Pulmonary artery endothelial cell (primary cell): ENCODE results near the gene TSPAN33. TPM values are rescaled to one million over a fixed set of nuclear protein-coding genes. Genes with fewer than 3 reads are reported as not detected.
"Not testable (repeated sequence)": the region's sequence is repeated elsewhere in the genome, so short reads cannot be mapped to it uniquely, and the experiment has no call there.

ENCODE experiments used
- DNase-seq: peaks from one replicate; pipeline ENCODE4 v3.0.0-alpha.2; 2011; ENCODE audit warnings: low read depth, low spot score
- total RNA-seq: library from RNA; depleted of rRNA; stranded (reverse); fragments of >200 nt; gene quantifications from 2 replicates; pipeline ENCODE4 v1.2.3, GENCODE V29; 2014

Gene TSPAN33
- total RNA-seq, 1 donor from 2014 or later: 0.07 TPM

- DNase-seq: no peak
These were observed 25.4 kb downstream of the TSPAN33 start for GRCh38 chr7:129169686-129170440.

- DNase-seq: no peak
These were observed 26.0 kb downstream of the TSPAN33 start for GRCh38 chr7:129170441-129171021.

- DNase-seq: not testable (repeated sequence)
These were observed 29.4 kb downstream of the TSPAN33 start for GRCh38 chr7:129173861-129174260.

GRCh38 chr7:129176916-129177710 is 32.6 kb downstream of the TSPAN33 start:
- DNase-seq: no peak

DNA sequence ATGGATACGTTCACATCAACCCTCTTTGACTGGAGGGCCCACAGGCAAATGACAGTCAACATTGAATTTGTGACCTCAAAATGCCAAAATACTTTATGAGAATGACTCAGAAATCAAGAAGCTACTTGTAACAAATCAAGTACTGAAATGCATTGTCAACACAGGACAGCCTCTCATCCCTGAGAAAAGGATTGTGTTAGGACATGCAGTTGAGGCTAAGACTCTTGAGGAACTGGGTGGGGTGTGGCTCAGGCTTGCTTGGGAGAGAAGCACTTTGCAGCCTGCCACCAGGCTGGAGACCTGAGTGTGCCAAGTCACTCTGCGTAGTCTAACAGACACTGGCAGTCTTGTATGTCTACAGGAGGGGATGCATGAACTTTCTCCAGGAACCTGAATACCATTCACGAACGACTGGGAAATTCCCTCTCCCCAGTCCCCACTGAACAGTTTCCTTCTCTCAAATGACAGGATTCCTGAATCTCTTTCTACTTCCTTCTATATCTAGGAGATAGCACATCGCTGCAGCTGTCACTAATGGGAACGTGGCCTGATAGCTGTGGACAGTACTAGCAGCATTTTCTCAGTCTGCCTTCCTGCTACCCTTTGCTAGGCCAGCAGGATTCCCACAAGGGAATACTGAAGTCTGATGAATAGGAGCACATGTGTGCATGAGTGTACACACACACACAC is 40.6 kb downstream of the TSPAN33 start:
- no peak for DNase-seq

GRCh38 chr7:129186749-129187260 is 42.3 kb downstream of the TSPAN33 start:
- DNase-seq: no peak

- no peak for DNase-seq
These were observed 43.3 kb downstream of the TSPAN33 start for GRCh38 chr7:129187681-129188371.

DNA sequence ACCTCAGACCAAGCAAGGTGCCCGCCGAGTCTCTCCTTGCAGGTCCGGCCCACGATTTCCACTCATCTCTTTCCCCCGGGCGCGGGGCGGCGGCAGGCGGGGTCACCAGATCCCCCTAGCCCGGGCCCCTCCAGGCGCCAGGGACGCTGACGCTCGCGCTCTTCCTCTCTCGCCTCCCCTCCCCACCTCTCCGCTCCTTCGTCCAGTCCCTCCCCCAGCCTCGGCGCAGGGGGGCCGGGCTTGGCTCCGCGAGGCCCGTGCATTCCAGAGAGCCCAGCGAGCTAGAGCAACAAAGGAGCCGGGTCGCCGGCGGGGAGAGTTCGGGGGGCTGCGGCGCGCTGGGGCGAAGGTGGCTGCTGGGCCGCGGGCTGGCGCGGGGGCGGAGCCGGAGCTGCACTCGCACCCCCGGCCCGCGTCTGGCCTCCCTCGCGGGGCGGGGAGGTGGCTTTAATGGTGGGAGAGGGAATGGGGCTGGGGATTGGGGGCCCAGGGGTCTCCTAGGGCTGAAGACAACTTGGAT is 43.9 kb downstream of the TSPAN33 start, which contains the start of gene SMO:
Gene SMO (plus strand): TSS at position 262 of the 520 bp plus-strand sequence. CDS start 519 bp downstream, outside the sequence.
- no peak for DNase-seq

DNA sequence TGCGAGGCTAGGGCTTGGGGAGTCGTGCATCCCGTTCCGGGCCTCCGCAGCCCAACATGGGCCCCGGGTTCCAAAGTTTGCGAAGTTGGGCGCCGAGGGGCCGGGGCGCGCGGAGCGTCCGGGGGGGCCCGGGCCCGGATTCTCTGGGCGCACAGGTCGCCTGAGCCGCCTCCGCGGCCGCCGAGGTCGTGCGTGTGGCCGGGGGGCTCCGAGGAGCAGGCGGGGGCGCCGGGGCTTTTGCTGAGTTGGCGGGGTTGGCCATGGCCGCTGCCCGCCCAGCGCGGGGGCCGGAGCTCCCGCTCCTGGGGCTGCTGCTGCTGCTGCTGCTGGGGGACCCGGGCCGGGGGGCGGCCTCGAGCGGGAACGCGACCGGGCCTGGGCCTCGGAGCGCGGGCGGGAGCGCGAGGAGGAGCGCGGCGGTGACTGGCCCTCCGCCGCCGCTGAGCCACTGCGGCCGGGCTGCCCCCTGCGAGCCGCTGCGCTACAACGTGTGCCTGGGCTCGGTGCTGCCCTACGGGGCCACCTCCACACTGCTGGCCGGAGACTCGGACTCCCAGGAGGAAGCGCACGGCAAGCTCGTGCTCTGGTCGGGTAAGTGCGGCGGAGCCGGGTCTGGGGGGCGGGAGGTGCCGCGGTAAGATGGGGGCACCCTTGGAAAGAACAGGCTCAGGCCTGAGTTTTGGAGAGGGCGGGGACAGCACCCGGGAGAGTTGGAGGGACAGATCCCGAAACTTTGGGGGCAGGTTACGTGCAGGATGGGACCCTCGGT is 44.6 kb downstream of the TSPAN33 start:
- no peak for DNase-seq

- DNase-seq: no peak
These were observed 45.3 kb downstream of the TSPAN33 start for GRCh38 chr7:129189661-129190310.

GRCh38 chr7:129191272-129191671 is 46.8 kb downstream of the TSPAN33 start:
- DNase-seq: no peak

DNA sequence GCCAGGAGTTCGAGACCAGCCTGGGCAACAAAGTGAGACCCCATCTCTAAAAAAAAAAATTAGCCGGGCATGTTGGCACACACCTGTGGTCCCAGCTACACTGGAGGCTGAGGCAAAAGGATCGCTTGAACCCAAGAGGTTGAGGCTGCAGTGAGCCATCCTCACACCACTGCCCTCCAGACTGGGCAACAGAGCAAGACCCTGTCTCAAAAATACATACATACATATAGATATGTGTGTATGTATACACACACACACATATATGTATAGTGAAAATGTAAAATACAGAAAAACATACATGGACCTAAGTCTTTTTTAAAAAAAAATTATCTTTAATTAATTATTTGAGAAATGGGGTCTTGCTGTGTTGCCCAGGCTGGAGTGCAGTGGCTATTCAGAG is 49.4 kb downstream of the TSPAN33 start:
- no peak for DNase-seq

- DNase-seq: no peak
These were observed 53.3 kb downstream of the TSPAN33 start for GRCh38 chr7:129197771-129198170.

DNA sequence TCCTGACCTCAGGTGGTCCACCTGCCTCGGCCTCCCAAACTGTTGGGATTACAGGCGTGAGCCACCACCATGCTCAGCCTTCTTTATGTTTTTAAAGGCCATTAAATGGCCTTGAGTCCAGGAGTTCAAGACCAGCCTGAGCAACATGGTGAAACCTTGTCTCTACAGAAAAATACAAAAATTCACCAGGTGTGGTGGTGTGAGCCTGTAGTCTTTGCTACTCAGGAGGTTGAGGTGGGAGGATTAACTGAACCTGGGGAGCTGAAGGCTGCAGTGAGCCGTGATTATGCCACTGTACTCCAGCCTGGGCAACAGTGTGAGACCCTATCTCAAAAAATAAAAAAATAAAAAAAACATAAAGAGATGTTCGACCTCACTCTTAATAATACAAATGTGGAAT is 54.9 kb downstream of the TSPAN33 start:
- no peak for DNase-seq

DNA sequence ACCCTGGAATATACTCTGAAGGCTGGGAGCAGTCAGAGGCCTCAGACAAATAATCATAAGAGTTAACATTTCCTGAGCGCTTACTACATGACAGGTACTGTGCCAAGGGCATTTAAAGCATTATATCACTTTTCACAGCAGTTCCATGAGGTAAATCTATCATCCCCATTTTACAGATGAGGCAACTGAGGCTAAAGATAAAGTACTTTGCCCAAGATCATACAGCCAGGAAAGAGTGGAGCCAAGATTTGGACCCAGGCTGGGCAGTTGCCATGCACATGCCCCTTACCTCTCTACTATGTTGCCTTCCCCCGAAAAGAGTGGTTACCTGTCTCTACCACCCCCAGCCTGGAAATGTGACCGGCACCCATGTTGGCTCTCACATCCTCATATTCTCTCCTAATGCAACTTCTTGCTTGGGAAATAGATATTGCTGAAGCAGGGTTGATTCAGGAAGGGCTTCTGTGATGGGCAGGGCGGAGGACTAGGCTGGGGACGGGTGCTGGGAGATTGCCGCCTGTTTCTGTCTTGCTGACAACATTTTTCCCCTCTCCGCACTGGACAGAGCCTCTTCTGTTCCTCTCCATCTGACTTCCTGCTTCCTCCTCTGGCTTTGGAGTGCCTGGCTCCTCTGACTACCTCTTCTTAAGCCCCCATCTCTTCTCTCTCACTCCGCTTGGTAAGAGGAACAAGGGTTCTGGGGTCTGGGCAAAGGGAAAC is 57.7 kb downstream of the TSPAN33 start:
- no peak for DNase-seq

DNA sequence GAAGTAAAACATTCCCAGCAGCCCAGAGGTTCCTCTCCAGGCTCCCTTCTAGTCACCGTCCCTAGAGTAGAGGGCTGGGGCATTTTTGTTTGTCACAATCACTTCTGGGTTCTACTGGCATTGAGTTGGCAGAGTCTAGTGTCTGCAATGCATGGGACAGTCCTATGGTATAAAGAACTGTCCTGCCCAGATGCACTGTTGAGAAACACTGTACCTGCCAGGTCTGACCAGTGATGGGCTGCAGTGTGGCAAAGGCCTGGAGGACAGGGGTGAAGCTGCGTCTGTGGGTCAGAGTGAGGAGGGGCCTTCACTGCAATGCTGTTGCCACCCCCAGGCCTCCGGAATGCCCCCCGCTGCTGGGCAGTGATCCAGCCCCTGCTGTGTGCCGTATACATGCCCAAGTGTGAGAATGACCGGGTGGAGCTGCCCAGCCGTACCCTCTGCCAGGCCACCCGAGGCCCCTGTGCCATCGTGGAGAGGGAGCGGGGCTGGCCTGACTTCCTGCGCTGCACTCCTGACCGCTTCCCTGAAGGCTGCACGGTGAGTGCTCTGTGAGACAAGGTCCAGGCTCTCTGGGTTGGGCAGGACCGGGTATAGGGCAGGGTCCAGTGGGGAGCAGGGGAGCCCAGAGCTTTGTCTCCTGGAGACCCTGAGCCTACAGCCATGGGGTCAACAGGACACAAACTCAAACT is 58.7 kb downstream of the TSPAN33 start:
- no peak for DNase-seq

- no peak for DNase-seq
These were observed 60.8 kb downstream of the TSPAN33 start for GRCh38 chr7:129205126-129205818.
